ENCODE results near the gene FASN. TPM values are rescaled to one million over a fixed set of nuclear protein-coding genes. Genes with fewer than 3 reads are reported as not detected.
A peak's percentile ranks its signal among the peaks of the same experiment; 100 is the strongest.

Gene FASN
- total and polyA plus RNA-seq, 2 of the 13 experiments (the other 11 are each of a cell fraction or from before 2014, with no cell fraction given), result 51.7 to 101 TPM

DNA sequence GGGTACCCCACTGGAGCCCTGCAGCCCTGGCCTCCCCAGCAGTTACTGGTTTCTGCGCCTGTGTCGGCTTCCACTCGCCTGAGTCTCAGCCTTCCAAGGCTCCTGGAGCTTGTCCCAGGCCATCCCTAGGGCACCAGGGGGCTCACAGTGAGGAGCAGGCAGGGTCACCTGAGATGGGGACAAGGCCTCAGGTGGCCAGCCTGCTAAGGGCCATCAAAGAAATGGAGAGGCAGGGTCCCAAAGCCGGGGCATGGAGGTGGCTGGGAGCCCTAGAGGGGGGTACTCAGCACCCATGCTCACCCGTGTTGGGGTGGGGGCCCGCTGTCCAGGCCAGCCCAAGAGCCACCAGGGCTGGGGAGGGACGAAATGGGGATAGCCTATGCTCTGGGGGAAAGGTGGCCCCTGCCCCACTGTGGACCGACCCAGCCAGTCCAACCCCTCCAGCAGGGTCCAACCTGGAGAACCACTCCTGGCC is 1.3 kb downstream of the FASN start (continued):
- TF ChIP-seq ZNF350 (CRISPR knock-in tag; IDR thresholded peaks at IDR 0.05; ENCODE audit: borderline replicate concordance, low read depth) (0 out of 2 replicates have a peak, but pooled peaks have one; percentile 46), ZNF430 (CRISPR knock-in tag; IDR thresholded peaks at IDR 0.05) (0 out of 2 replicates have a peak, but pooled peaks have one; percentile 14), MED1 (CRISPR knock-in tag; IDR thresholded peaks at IDR 0.05) (peak; percentile 10; the same call in 1 of the 2 replicates), HOXA9 (CRISPR knock-in tag; IDR thresholded peaks at IDR 0.05; ENCODE audit: borderline replicate concordance) (peak; percentile 45), ZFX (CRISPR knock-in tag; IDR thresholded peaks at IDR 0.05; ENCODE audit: low read depth) (peak; percentile 46), NCOA5 (CRISPR knock-in tag; IDR thresholded peaks at IDR 0.05) (no peak), ZNF776 (CRISPR knock-in tag; IDR thresholded peaks at IDR 0.05) (no peak; the same call in 1 of the 2 replicates), ZNF18 (CRISPR knock-in tag; IDR thresholded peaks at IDR 0.05; ENCODE audit: insufficient replicate concordance) (peak; percentile 47), ZNF775 (CRISPR knock-in tag; IDR thresholded peaks at IDR 0.05; ENCODE audit: borderline replicate concordance) (peak; percentile 39; the same call in 1 of the 2 replicates), CBX5 (CRISPR knock-in tag; IDR thresholded peaks at IDR 0.05; ENCODE audit: borderline replicate concordance) (0 out of 2 replicates have a peak, but pooled peaks have one; percentile 5), ZBTB20 (CRISPR knock-in tag; IDR thresholded peaks at IDR 0.05; ENCODE audit: borderline replicate concordance, low read depth) (peak; percentile 68; the same call in 1 of the 2 replicates), ZNF383 (CRISPR knock-in tag; IDR thresholded peaks at IDR 0.05; ENCODE audit: borderline replicate concordance) (0 out of 2 replicates have a peak, but pooled peaks have one; percentile 52), ZNF230 (CRISPR knock-in tag; IDR thresholded peaks at IDR 0.05) (peak; percentile 67; the same call in 1 of the 2 replicates), MLLT10 (CRISPR knock-in tag; IDR thresholded peaks at IDR 0.05) (peak; percentile 73; the same call in 1 of the 2 replicates), KDM5B (CRISPR knock-in tag; IDR thresholded peaks at IDR 0.05; ENCODE audit: borderline replicate concordance) (peak; percentile 51; the same call in 1 of the 2 replicates), ZNF337 (CRISPR knock-in tag; IDR thresholded peaks at IDR 0.05; ENCODE audit: borderline replicate concordance, low read depth) (0 out of 2 replicates have a peak, but pooled peaks have one; percentile 40), ZFP36L1 (CRISPR knock-in tag; IDR thresholded peaks at IDR 0.05) (0 out of 2 replicates have a peak, but pooled peaks have one; percentile 16), LCORL (IDR thresholded peaks at IDR 0.05) (no peak), LCORL (CRISPR knock-in tag; IDR thresholded peaks at IDR 0.05) (peak; percentile 47; the same call in 1 of the 2 replicates), EED (CRISPR knock-in tag; IDR thresholded peaks at IDR 0.05) (no peak), MTA1 (CRISPR knock-in tag; IDR thresholded peaks at IDR 0.05; ENCODE audit: borderline replicate concordance) (0 out of 2 replicates have a peak, but pooled peaks have one; percentile 18), ZSCAN20 (CRISPR knock-in tag; IDR thresholded peaks at IDR 0.05; ENCODE audit: borderline replicate concordance) (no peak), HNF4A (CRISPR knock-in tag; IDR thresholded peaks at IDR 0.05) (no peak), SRY (CRISPR knock-in tag; IDR thresholded peaks at IDR 0.05) (0 out of 2 replicates have a peak, but pooled peaks have one; percentile 4), PHF20 (CRISPR knock-in tag; IDR thresholded peaks at IDR 0.05) (peak; percentile 26), ZNF605 (CRISPR knock-in tag; IDR thresholded peaks at IDR 0.05) (peak; percentile 69; the same call in 1 of the 2 replicates), ZXDC (CRISPR knock-in tag; IDR thresholded peaks at IDR 0.05) (no peak)

Measured in HepG2 (cell line).